DOHH2 (cell line): Measurements from ENCODE around the gene ARSK.

Experiments
- EZH2phosphoT487 ChIP-seq: fragments of 200-600 bp; sonication (generic); IDR thresholded peaks from 2 replicates; pipeline ENCODE4 v1.6.1; 2017; ENCODE audit warnings: borderline replicate concordance, mild to moderate bottlenecking, antibody characterized with exemption, low read length, moderate library complexity, mixed read lengths
- TF ChIP-seq, protein P1 (sequence below): fragments of 200-600 bp; sonication (generic); IDR thresholded peaks from one replicate; pipeline ENCODE4 v1.5.1; 2014; ENCODE audit warnings: antibody characterized with exemption, mild to moderate bottlenecking, low read depth, low read length; ENCODE audit not compliant: poor library complexity, severe bottlenecking

DNA sequence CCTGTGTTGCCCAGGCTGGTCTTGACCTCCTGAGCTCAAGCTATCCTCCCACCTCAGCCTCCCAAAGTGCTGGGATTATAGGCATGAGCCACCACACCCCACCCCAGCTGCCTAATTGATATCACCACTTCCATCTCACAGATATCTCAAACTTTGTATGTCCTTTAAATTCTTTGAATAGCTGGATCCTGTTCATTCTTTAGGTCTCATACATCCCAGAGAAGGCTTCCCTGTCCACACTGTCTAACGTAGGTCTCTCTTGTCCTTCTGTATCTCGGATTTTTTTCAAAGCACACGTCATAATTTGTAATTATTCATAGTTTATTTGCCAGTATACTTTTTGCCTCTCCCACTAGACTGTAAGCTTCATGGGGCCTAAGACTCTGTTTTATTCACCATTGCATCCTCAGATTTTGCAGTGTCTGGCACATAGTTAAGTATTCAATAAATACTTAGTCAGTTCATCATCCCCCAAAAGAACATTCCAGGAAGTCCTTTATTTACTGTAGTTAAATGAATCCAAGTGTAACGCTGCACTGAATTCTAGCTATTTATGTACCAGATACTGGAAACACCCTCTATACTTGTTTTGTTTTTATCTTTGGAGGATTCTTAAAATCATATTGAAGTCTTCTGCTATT lies 10.5 kb downstream of the ARSK start:
- TF ChIP-seq, protein P1, sequence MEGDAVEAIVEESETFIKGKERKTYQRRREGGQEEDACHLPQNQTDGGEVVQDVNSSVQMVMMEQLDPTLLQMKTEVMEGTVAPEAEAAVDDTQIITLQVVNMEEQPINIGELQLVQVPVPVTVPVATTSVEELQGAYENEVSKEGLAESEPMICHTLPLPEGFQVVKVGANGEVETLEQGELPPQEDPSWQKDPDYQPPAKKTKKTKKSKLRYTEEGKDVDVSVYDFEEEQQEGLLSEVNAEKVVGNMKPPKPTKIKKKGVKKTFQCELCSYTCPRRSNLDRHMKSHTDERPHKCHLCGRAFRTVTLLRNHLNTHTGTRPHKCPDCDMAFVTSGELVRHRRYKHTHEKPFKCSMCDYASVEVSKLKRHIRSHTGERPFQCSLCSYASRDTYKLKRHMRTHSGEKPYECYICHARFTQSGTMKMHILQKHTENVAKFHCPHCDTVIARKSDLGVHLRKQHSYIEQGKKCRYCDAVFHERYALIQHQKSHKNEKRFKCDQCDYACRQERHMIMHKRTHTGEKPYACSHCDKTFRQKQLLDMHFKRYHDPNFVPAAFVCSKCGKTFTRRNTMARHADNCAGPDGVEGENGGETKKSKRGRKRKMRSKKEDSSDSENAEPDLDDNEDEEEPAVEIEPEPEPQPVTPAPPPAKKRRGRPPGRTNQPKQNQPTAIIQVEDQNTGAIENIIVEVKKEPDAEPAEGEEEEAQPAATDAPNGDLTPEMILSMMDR = no peak
- no peak for TF ChIP-seq EZH2phosphoT487
